H9 (cell line): Measurements from ENCODE around the gene MYO1C. TPM values are rescaled to one million over a fixed set of nuclear protein-coding genes. Genes with fewer than 3 reads are reported as not detected.
A peak's percentile ranks its signal among the peaks of the same experiment; 100 is the strongest.

Source experiments
- DNase-seq: peaks from one replicate; pipeline ENCODE4 v3.0.0-alpha.2; 2017
- H2AFZ ChIP-seq: one replicate; pipeline ENCODE4 v1.6.1; 2013; ENCODE audit warnings: mild to moderate bottlenecking, low read length, control low read depth, moderate library complexity
- H2AK5ac ChIP-seq: 2 replicates; pipeline ENCODE4 v1.6.1; 2013; ENCODE audit warnings: low read length, control low read depth, mixed read lengths; ENCODE audit not compliant: insufficient read length
- H2BK120ac ChIP-seq: one replicate; pipeline ENCODE4 v1.6.1; 2013; ENCODE audit warnings: low read depth, mild to moderate bottlenecking, low read length, control low read depth, inconsistent platforms; ENCODE audit not compliant: poor library complexity, severe bottlenecking
- H2BK12ac ChIP-seq: 2 replicates; pipeline ENCODE4 v1.6.1; 2013; ENCODE audit warnings: low read length, control low read depth, mixed read lengths, low read depth; ENCODE audit not compliant: insufficient read length
- H2BK15ac ChIP-seq: 2 replicates; pipeline ENCODE4 v1.6.1; 2013; ENCODE audit warnings: low read depth, low read length, control low read depth
- H2BK20ac ChIP-seq: one replicate; pipeline ENCODE4 v1.6.1; 2013; ENCODE audit warnings: low read depth, mild to moderate bottlenecking, low read length, control low read depth, inconsistent platforms; ENCODE audit not compliant: poor library complexity, severe bottlenecking
- H2BK5ac ChIP-seq: 2 replicates; pipeline ENCODE4 v1.6.1; 2013; ENCODE audit warnings: low read length, control low read depth, mixed read lengths; ENCODE audit not compliant: insufficient read length
- H3K14ac ChIP-seq: 2 replicates; pipeline ENCODE4 v1.6.1; 2013; ENCODE audit warnings: low read length, control low read depth; ENCODE audit not compliant: insufficient read depth
- H3K18ac ChIP-seq: 2 replicates; pipeline ENCODE4 v1.6.1; 2013; ENCODE audit warnings: low read depth, mild to moderate bottlenecking, mixed read lengths, low read length, control low read depth; ENCODE audit not compliant: insufficient read length
- H3K23ac ChIP-seq: 2 replicates; pipeline ENCODE4 v1.6.1; 2013; ENCODE audit warnings: low read length, control low read depth, mixed read lengths, low read depth; ENCODE audit not compliant: insufficient read length
- H3K23me2 ChIP-seq: 2 replicates; pipeline ENCODE4 v1.6.1; 2013; ENCODE audit warnings: low read depth, mild to moderate bottlenecking, mixed read lengths, low read length, control low read depth; ENCODE audit not compliant: insufficient read length, poor library complexity, severe bottlenecking
- H3K27ac ChIP-seq: 2 replicates; pipeline ENCODE4 v1.5.1; 2013; ENCODE audit warnings: low read length, control low read depth, mixed read lengths, low read depth; ENCODE audit not compliant: insufficient read length
- H3K27me3 ChIP-seq: 2 replicates; pipeline ENCODE4 v1.6.1; 2013; ENCODE audit warnings: low read length, control low read depth, inconsistent platforms; ENCODE audit not compliant: insufficient read depth
- H3K4ac ChIP-seq: 2 replicates; pipeline ENCODE4 v1.6.1; 2013; ENCODE audit warnings: low read depth, mild to moderate bottlenecking, control low read depth, inconsistent platforms, low read length, moderate library complexity
- H3K4me1 ChIP-seq: 2 replicates; pipeline ENCODE4 v1.6.1; 2013; ENCODE audit warnings: low read length, control low read depth, inconsistent platforms; ENCODE audit not compliant: insufficient read depth
- H3K4me2 ChIP-seq: 2 replicates; pipeline ENCODE4 v1.6.1; 2013; ENCODE audit warnings: low read length, control low read depth, mixed read lengths; ENCODE audit not compliant: insufficient read length, insufficient read depth
- H3K56ac ChIP-seq: 2 replicates; pipeline ENCODE4 v1.6.1; 2013; ENCODE audit warnings: low read depth, mild to moderate bottlenecking, mixed read lengths, low read length, control low read depth; ENCODE audit not compliant: insufficient read length
- H3K79me1 ChIP-seq: 2 replicates; pipeline ENCODE4 v1.6.1; 2013; ENCODE audit warnings: low read depth, mild to moderate bottlenecking, moderate library complexity, low read length, control low read depth, inconsistent platforms; ENCODE audit not compliant: insufficient read depth, poor library complexity, severe bottlenecking
- H3K79me2 ChIP-seq: 2 replicates; pipeline ENCODE4 v1.6.1; 2013; ENCODE audit warnings: low read length, control low read depth, inconsistent platforms; ENCODE audit not compliant: insufficient read depth
- H3K9ac ChIP-seq: 2 replicates; pipeline ENCODE4 v1.6.1; 2013; ENCODE audit warnings: low read length, control low read depth, mixed read lengths; ENCODE audit not compliant: insufficient read length; ENCODE audit errors: extremely low read depth
- H3K9me3 ChIP-seq: one replicate; pipeline ENCODE4 v1.6.1; 2013; ENCODE audit warnings: low read depth, low read length, inconsistent platforms; ENCODE audit not compliant: control insufficient read depth
- H3T11ph ChIP-seq: one replicate; pipeline ENCODE4 v1.6.1; 2013; ENCODE audit warnings: mild to moderate bottlenecking, low read length, control low read depth, inconsistent platforms
- H4K20me1 ChIP-seq: one replicate; pipeline ENCODE4 v1.6.1; 2013; ENCODE audit not compliant: control insufficient read depth, insufficient read length, insufficient read depth
- H4K5ac ChIP-seq: 2 replicates; pipeline ENCODE4 v1.6.1; 2013; ENCODE audit warnings: low read depth, mild to moderate bottlenecking, mixed read lengths, low read length, control low read depth; ENCODE audit not compliant: insufficient read length
- H4K8ac ChIP-seq: replicated peaks from 2 replicates; pipeline ENCODE4 v1.6.1; 2013; ENCODE audit warnings: low read length, control low read depth, mixed read lengths, low read depth; ENCODE audit not compliant: insufficient read length
- H4K91ac ChIP-seq: 2 replicates; pipeline ENCODE4 v1.6.1; 2013; ENCODE audit warnings: low read depth, mild to moderate bottlenecking, moderate library complexity, mixed read lengths, low read length, control low read depth; ENCODE audit not compliant: insufficient read length
- H3K27ac Mint-ChIP-seq, 3 experiments: 2 replicates in 2 of 3; 3 replicates in 1 of 3; pipeline ENCODE4 v1.8.0; 2020 to 2021; ENCODE audit warnings: mixed read lengths in 3 of 3, mild to moderate bottlenecking in 1 of 3, moderate library complexity in 1 of 3
- H3K27me3 Mint-ChIP-seq: 2 replicates; pipeline ENCODE4 v1.8.0; 2021; ENCODE audit warnings: low read depth, mild to moderate bottlenecking, moderate library complexity, mixed read lengths
- H3K36me3 Mint-ChIP-seq, 3 experiments: 2 replicates in 2 of 3; 3 replicates in 1 of 3; pipeline ENCODE4 v1.8.0; 2020 to 2021; ENCODE audit warnings: low read depth in 3 of 3, mixed read lengths in 3 of 3; ENCODE audit not compliant: insufficient read depth in 1 of 3
- H3K4me1 Mint-ChIP-seq, 2 experiments: 2 replicates each; pipeline ENCODE4 v1.8.0; 2020; ENCODE audit warnings: mixed read lengths in 2 of 2
- H3K4me3 Mint-ChIP-seq, 2 experiments: 2 replicates in 1 of 2; 3 replicates in 1 of 2; pipeline ENCODE4 v1.8.0; 2020 to 2021; ENCODE audit warnings: mild to moderate bottlenecking in 2 of 2, mixed read lengths in 2 of 2, moderate library complexity in 1 of 2
- H3K9me3 Mint-ChIP-seq, 2 experiments: 2 replicates in 1 of 2; 3 replicates in 1 of 2; pipeline ENCODE4 v1.8.0; 2020; ENCODE audit warnings: mild to moderate bottlenecking in 2 of 2, mixed read lengths in 2 of 2, moderate library complexity in 1 of 2
- WGBS: extraction: QIAGEN DNeasy Blood & Tissue Kit; methylation state at CpG from one replicate; pipeline ENCODE4 v1.1.7; 2013; ENCODE audit warnings: missing lambda C conversion rate, low lambda C conversion rate, mixed read lengths; ENCODE audit not compliant: insufficient read length; ENCODE audit errors: extremely low coverage; 5-methylcytosine and 5-hydroxymethylcytosine counted together
- total RNA-seq: library from RNA; stranded (reverse); gene quantifications from 2 replicates; pipeline ENCODE4 v1.2.1, GENCODE V29; 2021
- TF ChIP-seq, protein P1 (sequence below): fragments of 200-600 bp; sonication (generic); conservative IDR thresholded peaks from 3 replicates; pipeline ENCODE4 v1.8.0; 2021; ENCODE audit warnings: antibody characterized with exemption, mild to moderate bottlenecking

MYO1C gene
- total RNA-seq, 1 experiment from 2014 or later = 86.5 TPM

GRCh38 chr17:1414634-1415033 is 77.9 kb downstream of the MYO1C start:
- H3K9me3 Mint-ChIP-seq = no peaks in the 10 kb centered on the region
- Histone ChIP-seq H2BK20ac (no peak overlapping the region), H3K27ac (no peak overlapping the region)

More at GRCh38 chr17:1414634-1415033, 77.9 kb downstream of the MYO1C start:
- H3K9me3 ChIP-seq = no peaks in the 10 kb centered on the region
- H3K9ac ChIP-seq = no peak overlapping the region
- H4K8ac ChIP-seq = peak overlapping the region; percentile 95
- no peaks in the 10 kb centered on the region for H3K27me3 ChIP-seq
- H3K4me1 Mint-ChIP-seq = peaks cover 0 to 5% of the 10 kb centered on the region in 2 experiments; a peak in 1 of 4 replicates
- H2BK5ac ChIP-seq = no peak overlapping the region
- H3K4me1 ChIP-seq = no peaks in the 10 kb centered on the region
- TF ChIP-seq, protein P1, sequence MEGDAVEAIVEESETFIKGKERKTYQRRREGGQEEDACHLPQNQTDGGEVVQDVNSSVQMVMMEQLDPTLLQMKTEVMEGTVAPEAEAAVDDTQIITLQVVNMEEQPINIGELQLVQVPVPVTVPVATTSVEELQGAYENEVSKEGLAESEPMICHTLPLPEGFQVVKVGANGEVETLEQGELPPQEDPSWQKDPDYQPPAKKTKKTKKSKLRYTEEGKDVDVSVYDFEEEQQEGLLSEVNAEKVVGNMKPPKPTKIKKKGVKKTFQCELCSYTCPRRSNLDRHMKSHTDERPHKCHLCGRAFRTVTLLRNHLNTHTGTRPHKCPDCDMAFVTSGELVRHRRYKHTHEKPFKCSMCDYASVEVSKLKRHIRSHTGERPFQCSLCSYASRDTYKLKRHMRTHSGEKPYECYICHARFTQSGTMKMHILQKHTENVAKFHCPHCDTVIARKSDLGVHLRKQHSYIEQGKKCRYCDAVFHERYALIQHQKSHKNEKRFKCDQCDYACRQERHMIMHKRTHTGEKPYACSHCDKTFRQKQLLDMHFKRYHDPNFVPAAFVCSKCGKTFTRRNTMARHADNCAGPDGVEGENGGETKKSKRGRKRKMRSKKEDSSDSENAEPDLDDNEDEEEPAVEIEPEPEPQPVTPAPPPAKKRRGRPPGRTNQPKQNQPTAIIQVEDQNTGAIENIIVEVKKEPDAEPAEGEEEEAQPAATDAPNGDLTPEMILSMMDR = no peak
- no peak overlapping the region for H2AK5ac ChIP-seq
- H4K91ac ChIP-seq = no peak overlapping the region
- H4K20me1 ChIP-seq = no peaks in the 10 kb centered on the region
- no peak overlapping the region for H3K56ac ChIP-seq
- no peak overlapping the region for H2AFZ ChIP-seq
- H4K5ac ChIP-seq = no peak overlapping the region
- H3K23me2 ChIP-seq = no peaks in the 10 kb centered on the region
- peaks cover 0 to 5% (median 0%) of the 10 kb centered on the region in 3 experiments; a peak in 3 of 7 replicates for H3K36me3 Mint-ChIP-seq
- H3K79me2 ChIP-seq = no peaks in the 10 kb centered on the region
- DNase-seq = no peak
- H3K23ac ChIP-seq = no peak overlapping the region
- no peaks in the 10 kb centered on the region for H3K79me1 ChIP-seq
- H3K4me2 ChIP-seq = no peak overlapping the region
- H3K27me3 Mint-ChIP-seq = no peaks in the 10 kb centered on the region
- H2BK120ac ChIP-seq = no peak overlapping the region
- no peak overlapping the region for H3K4me3 Mint-ChIP-seq
- H2BK12ac ChIP-seq = no peak overlapping the region
- no peak overlapping the region for H3K14ac ChIP-seq
- H2BK15ac ChIP-seq = no peak overlapping the region
- H3K18ac ChIP-seq = no peak overlapping the region
- no peak overlapping the region for H3T11ph ChIP-seq
- no CpG with 5 or more reads among the region's 10 CpGs for WGBS
- no peak overlapping the region for H3K4ac ChIP-seq
- H3K27ac Mint-ChIP-seq = peak overlapping the region in 1 of 3 experiments; percentile 25; a peak in 2 of 7 replicates

Other genes starting within 250 kb of the MYO1C start
- gene BHLHA9, start 222.2 kb downstream of the MYO1C start, total RNA-seq = not detected in 2 replicates
- not detected in 2 replicates for gene TRARG1, start 213.0 kb downstream of the MYO1C start, total RNA-seq
- 1,282 and 1,294 TPM in 2 replicates for gene YWHAE, start 92.5 kb downstream of the MYO1C start, total RNA-seq
- gene CRK, start 36.5 kb downstream of the MYO1C start, total RNA-seq = 58.9 and 60.5 TPM in 2 replicates
- gene INPP5K, start 23.9 kb upstream of the MYO1C start, total RNA-seq = 28.1 and 29.4 TPM in 2 replicates
- 68.9 and 74.2 TPM in 2 replicates for gene PITPNA, start 70.1 kb upstream of the MYO1C start, total RNA-seq
- gene SLC43A2, start 136.1 kb upstream of the MYO1C start, total RNA-seq = 11.8 and 12.9 TPM in 2 replicates
- gene SCARF1, start 153.0 kb upstream of the MYO1C start, total RNA-seq = 2.1 and 2.4 TPM in 2 replicates
- gene RILP, start 157.2 kb upstream of the MYO1C start, total RNA-seq = 5.4 and 6.0 TPM in 2 replicates
- gene PRPF8, start 192.2 kb upstream of the MYO1C start, total RNA-seq = 402 and 408 TPM in 2 replicates
- 1.3 and 1.5 TPM in 2 replicates for gene TLCD2, start 217.7 kb upstream of the MYO1C start, total RNA-seq
- 20.2 and 22.5 TPM in 2 replicates for gene WDR81, start 232.0 kb upstream of the MYO1C start, total RNA-seq